ENCODE data around the gene ANP32B. TPM values are rescaled to one million over a fixed set of nuclear protein-coding genes. Genes with fewer than 3 reads are reported as not detected.

ANP32B gene
- total and polyA plus RNA-seq, 2 donors from 2014 or later: 101 TPM

- DNase-seq: no peak
- Histone ChIP-seq H3K27ac (ENCODE audit: low read depth in 2 of 2, low read length in 2 of 2) (no peak overlapping the region), H3K9ac (ENCODE audit: low read length in 3 of 3) (no peak overlapping the region), H3K36me3 (ENCODE audit: control insufficient read depth in 2 of 3, insufficient read depth in 3 of 3, low read length in 3 of 3) (no peaks in the 10 kb centered on the region), H3K27me3 (ENCODE audit: control insufficient read depth, insufficient read depth, low read length) (no peaks in the 10 kb centered on the region), H3K4me3 (ENCODE audit: low read length in 3 of 3) (no peak overlapping the region), H3K9me3 (ENCODE audit: control insufficient read depth in 2 of 3, insufficient read depth in 1 of 3, low read length in 3 of 3) (no peaks in the 10 kb centered on the region), H3K4me1 (ENCODE audit: control insufficient read depth in 2 of 3, insufficient read depth in 2 of 3, low read depth in 1 of 3, low read length in 3 of 3) (no peaks in the 10 kb centered on the region)
- no peak for TF ChIP-seq CTCF (IDR thresholded peaks at IDR 0.05; ENCODE audit: borderline replicate concordance, extremely low read depth, insufficient read depth)
- intact Hi-C loops (cut with DNase I): no loop called here
- FAIRE-seq: no peak
Measured at GRCh38 chr9:97978371-97979130, 4.6 kb upstream of the ANP32B start.

GRCh38 chr9:97979788-97980478 is 3.2 kb upstream of the ANP32B start:
- FAIRE-seq (no peak), DNase-seq (no peak)
- H3K4me1 ChIP-seq (ENCODE audit: control insufficient read depth in 2 of 3, insufficient read depth in 2 of 3, low read depth in 1 of 3, low read length in 3 of 3): no peaks in the 10 kb centered on the region
- H3K4me3 ChIP-seq (ENCODE audit: low read length in 3 of 3): no peak overlapping the region
- intact Hi-C loops (cut with DNase I): no loop called here
- no peak overlapping the region for H3K9ac ChIP-seq (ENCODE audit: low read length in 3 of 3)
- no peaks in the 10 kb centered on the region for H3K9me3 ChIP-seq (ENCODE audit: control insufficient read depth in 2 of 3, insufficient read depth in 1 of 3, low read length in 3 of 3)
- no peak overlapping the region for H3K27ac ChIP-seq (ENCODE audit: low read depth in 2 of 2, low read length in 2 of 2)
- no peaks in the 10 kb centered on the region for H3K36me3 ChIP-seq (ENCODE audit: control insufficient read depth in 2 of 3, insufficient read depth in 3 of 3, low read length in 3 of 3)
- TF ChIP-seq CTCF (IDR thresholded peaks at IDR 0.05; ENCODE audit: borderline replicate concordance, extremely low read depth, insufficient read depth): no peak
- H3K27me3 ChIP-seq (ENCODE audit: control insufficient read depth, insufficient read depth, low read length): no peaks in the 10 kb centered on the region

GRCh38 chr9:97980479-97980803 is 2.7 kb upstream of the ANP32B start:
- no peak overlapping the region for H3K4me3 ChIP-seq (ENCODE audit: low read length in 3 of 3)
- intact Hi-C loops (cut with DNase I): no loop called here
- no peak for FAIRE-seq
- no peak for DNase-seq
- no peaks in the 10 kb centered on the region for H3K27me3 ChIP-seq (ENCODE audit: control insufficient read depth, insufficient read depth, low read length)
- peaks cover 0 to 5% (median 3%) of the 10 kb centered on the region in 3 donors for H3K4me1 ChIP-seq (ENCODE audit: control insufficient read depth in 2 of 3, insufficient read depth in 2 of 3, low read depth in 1 of 3, low read length in 3 of 3)
- no peaks in the 10 kb centered on the region for H3K36me3 ChIP-seq (ENCODE audit: control insufficient read depth in 2 of 3, insufficient read depth in 3 of 3, low read length in 3 of 3)
- H3K27ac ChIP-seq (ENCODE audit: low read depth in 2 of 2, low read length in 2 of 2): no peak overlapping the region
- no peaks in the 10 kb centered on the region for H3K9me3 ChIP-seq (ENCODE audit: control insufficient read depth in 2 of 3, insufficient read depth in 1 of 3, low read length in 3 of 3)
- H3K9ac ChIP-seq (ENCODE audit: low read length in 3 of 3): no peak overlapping the region
- no peak for TF ChIP-seq CTCF (IDR thresholded peaks at IDR 0.05; ENCODE audit: borderline replicate concordance, extremely low read depth, insufficient read depth)
